Stimulated activated naive CD4-positive, alpha-beta T cell treated with Interleukin-2 at 50 U/mL for 16 hours (primary cell): ENCODE results near the gene GALNT14.

Experiments used
- DNase-seq: peaks from one replicate; lab custom pipeline; 2025; lab: John Stamatoyannopoulos, UW

GALNT14 gene

GRCh38 chr2:31134480-31134879 is 3.8 kb downstream of the GALNT14 start:
- no peak for DNase-seq

- no peak for DNase-seq
Observed at GRCh38 chr2:31132786-31133185, 5.5 kb downstream of the GALNT14 start.

GRCh38 chr2:31131871-31132270 is 6.4 kb downstream of the GALNT14 start:
- DNase-seq = no peak

DNA sequence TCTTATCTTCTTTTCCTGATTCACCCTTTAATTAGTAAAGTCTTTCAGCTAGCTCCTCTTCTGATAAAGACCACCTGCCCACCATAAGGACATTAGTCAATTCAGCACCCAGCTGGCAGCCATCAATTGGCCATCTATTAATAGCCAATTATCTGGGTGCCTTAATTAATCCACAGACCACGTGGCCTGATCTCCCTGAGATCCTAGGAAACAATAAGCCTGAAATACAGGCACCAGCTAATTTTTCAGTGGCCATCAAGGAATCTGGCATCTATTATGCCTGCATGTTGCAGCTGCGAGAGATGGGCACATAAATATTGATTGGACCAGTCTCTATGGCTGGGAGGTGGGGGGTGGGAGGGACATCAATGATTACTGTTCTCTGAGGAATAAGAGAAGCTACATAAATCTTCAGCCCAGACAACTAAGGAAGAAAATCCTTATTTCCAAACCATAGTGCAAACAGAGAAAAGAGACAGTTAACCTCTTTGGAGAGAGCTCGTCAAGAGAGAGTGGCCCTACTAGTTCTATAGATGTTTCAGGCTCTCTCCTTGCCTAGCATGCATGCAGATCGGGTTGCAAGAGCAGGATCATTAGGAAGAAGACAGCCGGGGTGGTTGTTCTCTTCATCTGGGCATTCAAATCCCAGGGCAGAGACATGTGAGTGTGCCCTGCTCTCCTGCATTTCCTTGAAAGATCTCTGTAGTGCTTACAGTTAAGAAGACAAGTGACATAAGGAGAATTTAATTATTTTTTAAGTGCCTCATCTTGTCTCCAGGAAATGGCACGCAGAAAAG is 8.7 kb downstream of the GALNT14 start:
- no peak for DNase-seq

DNA sequence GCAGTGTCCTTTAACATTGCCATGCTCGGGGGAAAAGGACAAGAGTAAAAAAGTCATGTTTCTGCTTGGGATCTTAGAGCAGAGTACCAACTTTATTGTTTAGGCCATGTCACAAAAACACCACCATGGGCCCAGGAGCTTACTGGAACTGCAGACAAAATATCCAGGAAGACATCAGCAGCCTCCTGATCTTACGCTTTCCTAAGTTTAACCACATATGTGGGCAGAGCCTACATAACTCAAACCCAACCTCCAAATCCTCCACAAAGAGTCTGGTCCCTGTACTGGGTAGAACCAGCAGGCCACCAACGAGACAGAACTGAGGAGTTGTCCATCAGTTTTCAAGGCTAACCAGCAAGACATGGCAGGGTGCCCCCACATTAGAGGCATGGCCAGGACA is 10.3 kb downstream of the GALNT14 start:
- DNase-seq = no peak

- no peak for DNase-seq
Observed at GRCh38 chr2:31125918-31126695, 12.1 kb downstream of the GALNT14 start.

- no peak for DNase-seq
Observed at GRCh38 chr2:31124904-31125303, 13.3 kb downstream of the GALNT14 start.

DNA sequence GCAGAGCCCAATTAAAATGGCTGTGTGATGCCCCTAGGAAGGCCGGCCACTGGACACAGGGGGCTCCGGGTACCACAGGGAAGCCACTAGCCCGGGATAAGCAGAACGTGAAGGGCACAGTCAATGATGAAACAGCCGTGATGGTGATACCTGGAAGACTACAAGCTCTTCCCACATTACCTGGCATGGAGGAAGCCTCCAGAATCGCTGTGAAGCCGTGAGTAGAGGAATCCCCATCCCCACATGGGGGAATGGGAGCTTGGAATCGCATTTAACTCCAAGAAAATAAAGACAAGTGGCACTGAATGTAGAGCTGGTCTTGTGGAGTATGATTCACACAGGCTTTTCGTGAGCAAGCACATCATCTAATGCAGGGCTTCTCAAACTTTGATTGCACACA is 16.1 kb downstream of the GALNT14 start:
- DNase-seq = no peak

DNA sequence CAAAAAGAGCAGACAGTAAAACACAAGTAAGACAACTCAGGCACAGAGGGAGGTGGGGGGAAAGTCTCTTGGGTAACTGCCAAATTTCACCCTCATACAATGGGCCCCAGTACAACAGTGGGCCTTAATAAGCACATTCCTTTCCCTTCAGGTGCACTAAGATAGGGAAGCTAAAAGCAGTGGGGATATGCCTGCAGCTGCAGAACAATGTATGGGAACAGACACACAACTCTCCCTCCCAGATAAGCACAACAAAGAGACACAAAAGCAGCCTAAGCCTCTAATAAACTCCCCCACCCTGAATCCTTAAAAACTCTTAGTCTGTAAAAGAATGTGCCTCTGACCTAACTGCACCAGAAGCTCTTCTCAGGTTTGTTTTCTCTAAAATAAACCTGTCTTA is 24.5 kb downstream of the GALNT14 start:
- no peak for DNase-seq

DNA sequence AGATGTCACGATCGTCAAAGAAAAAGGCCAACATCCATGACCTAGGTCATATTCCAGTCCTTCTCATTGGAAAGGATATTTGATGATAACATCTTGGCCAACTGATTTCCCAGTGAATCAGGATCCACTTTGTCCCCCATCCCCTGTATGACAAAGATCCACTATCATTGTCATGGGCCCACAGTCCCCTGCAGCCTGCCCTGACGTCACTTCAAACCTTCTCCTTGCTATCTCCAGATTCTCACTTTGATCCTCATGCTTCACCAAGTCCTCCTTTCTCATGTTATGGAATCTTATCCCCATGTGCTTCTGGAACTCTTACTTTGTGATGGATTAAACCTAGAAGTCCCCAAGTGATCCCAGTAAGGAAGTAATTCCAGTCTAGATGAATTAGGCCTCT is 25.7 kb downstream of the GALNT14 start:
- no peak for DNase-seq

DNA sequence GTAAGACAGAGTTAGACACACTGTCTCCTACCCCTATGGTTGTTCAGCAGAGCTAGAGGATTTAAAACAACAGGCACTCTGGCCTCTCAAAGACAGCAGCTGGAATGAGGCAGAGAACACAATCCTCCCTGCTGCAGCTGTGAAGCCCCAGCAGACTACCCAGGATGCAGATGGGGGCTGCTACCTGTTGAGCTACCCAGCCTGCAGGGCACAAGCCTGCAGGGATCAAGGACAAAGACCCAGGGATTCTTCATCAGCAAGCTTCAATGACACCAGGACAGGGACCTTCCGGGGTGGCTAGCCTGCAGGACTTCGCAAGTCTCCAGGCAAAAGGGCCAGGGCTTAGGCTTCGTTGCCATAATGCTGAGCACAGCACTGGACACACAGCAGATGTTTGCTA is 27.2 kb downstream of the GALNT14 start:
- DNase-seq = no peak

DNA sequence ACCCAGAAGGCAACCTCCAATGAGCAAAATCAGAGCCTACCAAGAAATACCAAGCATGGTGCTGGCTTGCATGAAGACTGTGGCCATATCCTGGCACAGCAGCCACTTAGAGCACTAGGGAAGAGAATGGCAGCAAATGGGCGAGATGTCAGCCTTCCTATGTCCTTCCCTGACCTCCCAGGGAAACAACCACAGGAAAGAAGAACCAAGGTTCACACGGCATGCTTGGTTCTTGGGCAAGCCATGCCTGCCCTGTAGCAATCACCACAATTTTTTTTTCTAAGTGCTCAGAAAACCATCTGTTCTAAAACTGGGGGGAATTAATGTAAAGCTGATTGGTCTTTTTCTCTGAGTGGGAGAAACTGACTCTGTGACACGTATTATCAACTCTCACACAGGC is 27.8 kb downstream of the GALNT14 start:
- DNase-seq = no peak

GRCh38 chr2:31109633-31110192 is 28.5 kb downstream of the GALNT14 start:
- DNase-seq = no peak

DNA sequence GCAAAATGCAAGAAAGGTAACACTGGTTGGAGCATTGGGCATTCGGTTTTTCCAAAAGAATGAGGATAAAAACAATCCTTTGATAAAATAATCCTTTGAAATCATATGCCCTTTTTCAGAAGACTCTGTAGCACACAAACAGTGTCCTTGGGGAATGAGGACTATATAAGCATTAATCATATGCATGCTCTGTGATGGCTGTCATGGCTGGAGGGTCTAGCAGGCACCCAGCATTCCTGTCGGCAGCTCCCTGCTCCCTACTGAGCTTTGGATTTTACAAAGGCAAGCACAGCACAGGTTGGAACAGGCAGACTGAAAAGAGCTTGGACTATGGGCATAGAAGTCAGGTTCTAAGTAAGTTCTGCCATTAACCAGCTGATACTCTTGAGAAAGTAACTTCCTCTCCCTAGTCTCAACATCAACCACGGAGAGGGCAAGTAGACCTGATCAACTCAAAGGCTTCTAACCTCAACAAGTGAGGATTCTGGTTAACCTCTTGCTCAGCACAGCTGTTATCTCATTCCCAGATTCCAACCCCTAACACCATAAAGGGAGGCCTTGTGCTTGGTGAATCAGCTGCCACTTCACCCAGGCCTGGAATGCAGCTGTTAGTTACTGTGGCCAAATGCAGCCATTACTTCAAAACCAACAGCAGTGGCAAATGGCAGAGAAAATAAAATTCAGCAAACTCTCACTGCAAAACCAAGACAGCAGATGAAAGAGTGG is 29.5 kb downstream of the GALNT14 start:
- no peak for DNase-seq

- DNase-seq = no peak
Observed at GRCh38 chr2:31107591-31108300, 30.5 kb downstream of the GALNT14 start.

- no peak for DNase-seq
Observed at GRCh38 chr2:31101701-31102100, 36.5 kb downstream of the GALNT14 start.

DNA sequence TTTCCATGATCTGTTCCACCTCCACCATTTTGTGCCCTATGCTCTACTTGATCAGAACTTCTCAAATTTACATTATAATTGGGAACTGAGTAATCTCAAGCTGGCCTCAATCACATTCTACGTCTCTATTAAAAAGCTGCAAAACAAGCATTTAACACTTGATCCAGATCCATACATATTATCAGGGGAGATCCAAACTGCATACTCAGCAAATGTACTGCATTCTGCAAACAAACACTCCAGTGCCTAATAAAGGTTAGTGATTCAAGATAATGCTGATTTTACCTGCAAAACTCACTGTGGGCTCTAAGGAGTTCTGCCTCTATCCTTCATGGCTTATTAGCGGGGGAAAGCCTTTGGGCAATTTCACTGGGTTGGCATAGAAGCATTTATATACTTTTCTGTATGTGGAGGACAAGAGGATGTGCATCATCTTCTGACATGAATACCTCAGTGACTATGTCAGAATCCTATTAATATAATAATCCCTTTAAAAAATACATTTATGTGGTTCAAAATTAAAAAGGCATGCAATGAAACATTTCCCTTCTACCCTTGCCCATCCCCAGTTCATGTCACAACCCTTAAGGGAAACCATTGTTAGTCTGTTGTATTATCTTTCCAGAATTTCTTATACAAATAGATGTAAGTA is 40.2 kb downstream of the GALNT14 start:
- DNase-seq = no peak

GRCh38 chr2:31090188-31090587 is 48.1 kb downstream of the GALNT14 start:
- DNase-seq = no peak

DNA sequence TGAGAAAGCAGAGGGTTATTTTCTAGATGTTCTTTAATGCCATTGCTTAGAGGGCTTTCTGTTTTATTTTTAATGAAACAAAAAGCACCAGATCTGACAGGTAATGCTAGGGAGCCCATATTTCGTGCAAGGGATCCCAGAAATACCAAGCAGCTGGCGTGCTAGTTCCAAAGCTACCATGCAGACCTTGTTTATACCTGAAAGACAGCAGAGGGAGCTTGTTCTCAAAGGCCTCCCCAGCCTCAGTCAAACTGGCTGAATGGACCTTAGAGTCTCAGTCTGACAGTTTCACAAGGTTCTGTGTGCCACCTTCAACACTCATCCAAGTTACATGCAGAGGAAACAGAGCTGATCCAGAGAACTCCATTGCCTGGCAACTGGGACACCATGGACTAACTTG is 48.6 kb downstream of the GALNT14 start:
- DNase-seq = no peak

DNA sequence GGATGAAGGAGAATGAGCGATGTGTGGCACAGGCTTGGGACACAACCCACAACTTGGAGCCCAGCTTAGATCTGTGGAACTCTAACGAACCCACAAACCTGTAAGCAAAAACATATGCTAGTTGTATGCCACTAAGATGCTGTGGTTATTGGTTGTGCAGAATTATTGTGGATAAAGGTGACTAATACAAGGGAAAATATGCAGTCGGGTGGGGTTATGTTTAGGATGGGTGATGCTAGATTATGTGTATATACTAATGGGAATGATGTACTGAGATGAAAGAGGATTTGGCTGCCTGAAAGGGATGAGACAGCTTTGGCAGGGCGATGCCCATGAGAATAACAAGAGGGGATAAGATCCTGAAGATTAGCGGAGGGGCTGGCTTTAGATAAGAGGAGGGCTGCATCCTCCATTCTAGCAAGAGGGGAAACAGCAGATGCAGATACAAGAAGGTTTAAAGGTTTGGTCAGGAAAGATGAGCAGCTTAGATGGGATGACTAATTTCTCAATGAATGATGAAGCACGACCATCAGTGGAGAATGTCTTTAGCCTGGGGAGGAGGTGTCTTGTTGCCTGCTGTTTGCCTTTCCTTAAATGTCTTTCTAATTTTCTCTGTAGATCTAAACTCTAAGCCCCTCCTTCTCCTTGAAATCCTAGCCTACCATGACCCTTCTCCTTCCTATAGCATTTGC is 49.6 kb downstream of the GALNT14 start:
- no peak for DNase-seq

- DNase-seq = no peak
Observed at GRCh38 chr2:31087491-31087890, 50.7 kb downstream of the GALNT14 start.
